HG03439 (cell line): ENCODE data around the gene MMP11.
A peak's percentile ranks its signal among the peaks of the same experiment; 100 is the strongest.
"Not testable (repeated sequence)": the region's sequence is repeated elsewhere in the genome, so short reads cannot be mapped to it uniquely, and the experiment has no call there.

Experiments used
- ATAC-seq: cut with Tn5 transposase; IDR thresholded peaks from one replicate; pipeline ENCODE4 v1.9.1; 2021; ENCODE audit warnings: mild to moderate bottlenecking, moderate library complexity; ENCODE audit not compliant: unreplicated experiment

MMP11 gene

DNA sequence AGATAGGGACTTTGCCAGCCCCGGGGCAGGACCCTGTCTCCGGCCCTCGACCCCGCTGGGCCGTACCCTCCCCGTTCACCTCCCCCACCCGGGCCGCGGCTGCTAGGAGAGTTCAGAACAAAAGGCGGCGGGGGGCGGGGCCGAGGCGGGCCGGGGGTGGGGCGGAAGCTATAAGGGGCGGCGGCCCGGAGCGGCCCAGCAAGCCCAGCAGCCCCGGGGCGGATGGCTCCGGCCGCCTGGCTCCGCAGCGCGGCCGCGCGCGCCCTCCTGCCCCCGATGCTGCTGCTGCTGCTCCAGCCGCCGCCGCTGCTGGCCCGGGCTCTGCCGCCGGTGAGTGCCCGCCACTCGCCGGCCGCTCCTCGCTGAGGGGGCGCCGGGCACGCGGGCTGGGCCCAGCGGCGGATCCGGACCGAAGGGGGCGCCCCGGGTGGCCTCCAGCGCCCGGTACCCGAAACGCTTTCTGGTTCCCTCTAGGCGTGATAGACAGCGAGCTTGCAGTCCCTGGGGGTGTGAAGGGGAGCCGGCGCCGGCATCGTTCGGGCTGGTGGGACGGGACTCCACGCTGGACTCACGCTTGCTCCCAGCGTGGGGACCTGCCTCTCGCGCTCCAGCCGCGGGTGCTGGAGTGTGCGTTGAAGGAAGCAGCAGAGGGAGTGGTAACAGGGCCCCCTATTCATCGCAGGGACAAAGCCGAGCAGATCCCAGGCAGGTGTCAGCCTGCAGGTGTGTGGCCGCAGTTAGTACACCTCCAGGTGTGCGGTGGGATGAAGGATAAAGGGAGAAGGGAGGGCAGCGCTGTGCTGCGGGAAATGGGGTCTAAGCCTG is at the start of gene MMP11:
TSS of gene MMP11 (plus strand) at position 201 of the 825 bp plus-strand sequence. CDS start at position 223, 22 bp downstream.
- no peak for ATAC-seq

DNA sequence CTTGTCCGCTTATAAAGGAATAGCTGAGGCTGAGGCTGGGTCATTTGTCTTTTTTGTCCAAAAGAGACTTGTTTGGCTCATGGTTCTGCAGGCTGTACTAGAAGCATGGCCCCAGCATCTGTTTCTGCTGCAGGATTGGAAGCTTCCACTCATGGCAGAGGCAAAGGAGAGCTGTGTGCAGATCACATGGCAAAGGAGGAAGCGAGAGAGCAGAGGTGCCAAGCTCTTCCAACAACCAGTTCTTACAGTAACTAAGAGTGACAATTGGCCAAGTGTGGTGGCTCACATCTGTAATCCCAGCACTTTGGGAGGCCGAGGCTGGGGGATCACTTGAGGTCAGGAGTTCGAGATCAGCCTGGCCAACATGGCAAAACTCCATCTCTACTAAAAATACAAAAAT is 44.5 kb upstream of the MMP11 start:
- ATAC-seq = not testable (repeated sequence)

- no peak for ATAC-seq
Observed at GRCh38 chr22:23737696-23738095, 35.0 kb upstream of the MMP11 start.

DNA sequence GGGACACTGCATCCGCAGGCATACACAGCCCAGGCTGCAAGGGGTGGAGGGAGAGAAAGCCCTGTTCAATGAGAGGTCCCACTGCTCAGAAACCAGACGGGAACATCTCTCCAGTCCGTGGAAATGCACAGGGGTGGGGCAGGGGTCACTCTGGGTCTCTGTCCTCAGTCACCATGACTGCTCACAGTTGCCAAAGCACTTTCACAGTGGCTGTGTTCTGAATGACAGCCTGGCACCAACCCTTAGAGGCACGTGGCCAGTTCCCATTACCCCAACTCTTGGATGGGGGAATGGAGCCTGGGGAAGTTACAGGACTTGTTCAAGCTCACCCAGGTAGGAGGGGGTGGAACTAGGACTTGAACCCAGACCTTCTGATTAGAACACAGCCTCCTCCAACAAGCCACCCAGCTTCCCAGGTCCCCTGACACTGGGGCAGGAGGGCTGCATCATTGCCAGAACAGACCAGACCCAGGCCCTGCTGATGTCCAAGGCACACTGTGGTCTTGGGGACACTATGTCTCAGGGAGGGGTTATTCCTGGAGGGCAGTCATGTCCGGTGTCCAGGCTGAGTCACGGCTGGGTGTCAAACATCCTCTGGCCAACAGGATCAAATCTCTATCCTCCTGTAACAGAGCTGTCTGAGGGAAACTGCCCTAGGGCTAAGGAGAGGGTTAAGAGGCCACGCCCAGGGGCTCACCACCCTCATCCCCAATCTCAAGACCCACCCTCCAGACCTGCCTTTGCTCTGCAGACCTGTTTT is 30.0 kb upstream of the MMP11 start:
- no peak for ATAC-seq

- ATAC-seq = no peak
Observed at GRCh38 chr22:23743303-23743705, 29.3 kb upstream of the MMP11 start.

- no peak for ATAC-seq
Observed at GRCh38 chr22:23744001-23744400, 28.6 kb upstream of the MMP11 start.

DNA sequence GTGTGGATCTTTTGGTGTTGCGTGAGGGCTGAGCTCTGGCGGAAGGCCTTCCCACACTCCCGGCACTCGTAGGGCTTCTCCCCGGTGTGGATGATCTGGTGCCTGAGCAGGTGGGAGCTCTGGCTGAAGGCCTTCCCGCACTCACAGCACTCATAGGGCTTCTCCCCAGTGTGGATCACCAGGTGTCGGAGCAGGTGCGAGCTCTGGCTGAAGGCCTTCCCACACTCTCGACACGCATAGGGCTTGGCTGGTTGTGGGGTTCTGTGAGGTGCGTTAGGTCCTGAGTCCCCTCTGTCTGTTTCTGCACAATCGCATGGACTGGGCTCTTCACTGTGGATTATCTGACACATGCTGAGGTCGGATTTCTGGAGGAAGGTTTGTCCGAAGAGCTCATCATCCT is 28.2 kb upstream of the MMP11 start:
- ATAC-seq = no peak

DNA sequence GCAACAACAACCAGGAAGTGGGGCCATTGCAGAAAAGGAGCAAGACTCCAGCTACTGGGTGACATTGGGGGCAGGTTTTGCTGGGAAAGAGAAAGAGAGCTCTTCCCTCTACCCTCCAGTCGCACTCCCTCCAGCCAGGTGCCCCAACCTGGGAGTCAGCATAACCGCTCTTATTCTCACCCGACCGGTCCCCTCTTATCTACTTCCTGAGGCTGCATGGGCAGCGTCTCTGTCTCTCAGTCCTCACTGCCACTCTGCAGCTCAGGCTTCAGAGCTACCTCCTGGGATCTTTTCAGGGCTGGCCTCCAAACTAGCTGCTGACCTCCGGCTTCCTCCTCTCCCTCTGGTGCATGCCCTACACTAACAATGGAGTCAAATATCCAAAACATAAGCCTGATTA is 26.9 kb upstream of the MMP11 start:
- no peak for ATAC-seq

DNA sequence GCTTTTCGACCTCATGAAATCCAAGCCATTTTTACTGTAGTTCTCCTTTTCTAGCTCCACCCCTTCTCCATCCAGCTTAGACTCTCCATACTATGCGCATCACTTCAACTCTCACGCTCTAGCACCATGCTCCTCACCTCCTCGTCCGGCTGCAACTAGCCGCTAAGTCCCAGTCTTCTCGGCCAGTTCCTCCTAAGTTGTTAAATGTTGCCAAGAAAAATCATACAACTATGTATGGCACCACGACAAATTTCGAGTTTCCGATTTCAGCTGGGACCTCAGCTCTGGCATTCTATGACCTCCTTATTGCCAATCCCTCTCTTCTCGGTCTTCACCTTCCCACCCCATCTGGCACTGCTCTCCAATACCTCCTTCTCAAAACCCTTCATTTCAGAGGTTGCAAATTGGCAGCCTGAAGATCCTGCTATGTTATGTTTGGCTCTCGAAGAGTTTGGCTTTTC is 22.8 kb upstream of the MMP11 start:
- ATAC-seq = no peak

- ATAC-seq = no peak
Observed at GRCh38 chr22:23750367-23750713, 22.3 kb upstream of the MMP11 start.

GRCh38 chr22:23750714-23751440 is 21.8 kb upstream of the MMP11 start, which contains the start of gene ZNF70:
TSS of gene ZNF70 (minus strand) at chr22:23751112. CDS start at chr22:23745140, 5,972 bp downstream.
- ATAC-seq = peak; percentile 81

- ATAC-seq = peak; percentile 28
Observed at GRCh38 chr22:23751441-23751996, 21.1 kb upstream of the MMP11 start.

DNA sequence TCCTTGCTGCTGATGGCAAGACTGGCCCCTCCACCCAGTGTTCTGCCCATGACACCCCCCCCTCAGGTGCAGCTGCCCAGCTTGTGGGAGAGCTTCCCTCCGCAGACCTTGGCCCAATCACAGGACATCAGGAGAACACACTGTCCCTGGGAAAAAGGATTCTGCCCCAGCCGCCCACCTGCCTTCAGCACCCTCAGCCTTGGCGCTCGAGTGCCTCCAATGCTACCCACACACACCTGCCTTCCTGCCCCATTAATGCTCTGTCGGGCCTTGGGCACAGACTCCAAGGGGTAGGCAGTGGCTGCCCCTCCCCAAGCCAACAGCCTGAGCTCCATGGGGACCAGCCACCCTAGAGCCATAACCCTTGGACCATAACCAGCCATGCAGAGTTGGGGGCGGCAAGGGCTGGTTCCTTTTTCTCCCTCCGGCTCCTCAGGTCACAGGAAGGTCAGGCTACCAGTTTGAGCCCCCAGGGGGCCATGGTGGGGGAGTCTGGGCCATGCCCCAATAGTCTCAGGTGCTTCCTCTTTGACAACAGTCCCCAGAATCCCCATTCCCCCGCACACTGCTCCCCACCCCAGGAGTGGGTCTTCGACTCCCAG is 20.5 kb upstream of the MMP11 start:
- no peak for ATAC-seq

DNA sequence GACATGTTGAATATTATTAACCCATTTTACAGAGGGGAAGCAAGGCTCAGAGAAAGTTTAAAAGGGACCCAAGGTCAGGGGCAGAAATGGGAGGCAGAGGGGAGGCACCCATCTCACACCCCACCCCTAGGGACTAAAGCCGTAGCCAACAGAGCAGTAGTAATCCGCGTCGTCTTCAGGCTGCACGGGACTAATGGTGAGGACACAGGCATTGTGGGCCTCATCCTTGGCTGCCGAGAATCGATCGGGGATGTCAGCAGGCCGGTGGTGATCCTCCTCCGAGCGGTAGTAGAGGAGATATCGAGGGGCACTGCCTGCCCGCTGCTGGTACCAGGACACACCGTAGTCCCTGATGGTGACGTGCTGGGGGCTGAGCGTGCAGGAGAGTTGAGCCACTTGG is 19.9 kb upstream of the MMP11 start:
- ATAC-seq = no peak

GRCh38 chr22:23753385-23753784 is 19.3 kb upstream of the MMP11 start:
- ATAC-seq = no peak

DNA sequence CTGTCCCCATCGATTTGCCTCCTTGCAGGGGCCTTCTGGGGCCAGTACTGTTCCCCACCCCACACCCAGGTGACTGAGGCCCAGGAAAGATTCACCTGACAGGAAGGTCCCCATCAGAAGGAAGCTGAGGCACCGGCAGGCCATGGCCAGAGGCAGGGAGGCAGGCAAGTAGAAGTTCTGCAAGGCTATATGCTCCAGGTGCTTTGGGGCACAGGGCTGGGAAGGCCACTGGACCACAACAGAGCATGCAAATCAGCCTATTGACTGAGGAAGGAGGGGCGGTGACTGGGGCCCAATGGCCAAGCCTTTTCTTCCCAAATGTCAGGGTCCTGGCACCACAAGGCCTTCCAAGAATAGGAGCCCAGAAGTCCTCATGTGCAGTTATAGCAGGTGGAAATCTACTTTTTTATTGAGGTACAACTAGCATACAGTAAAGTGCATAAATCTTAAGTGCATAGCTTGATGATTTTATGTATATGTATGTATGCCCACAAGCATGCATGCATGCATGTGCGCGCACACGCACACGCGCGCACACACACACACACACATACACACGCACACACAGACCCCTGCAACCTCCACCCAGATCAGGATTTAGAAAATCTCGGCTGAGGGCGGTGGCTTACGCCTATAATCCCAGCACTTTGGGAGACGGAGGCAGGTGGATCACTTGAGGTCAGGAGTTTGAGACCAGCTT is 18.3 kb upstream of the MMP11 start, which contains the start of gene VPREB3:
TSS of gene VPREB3 (minus strand) at position 206 of the 700 bp plus-strand sequence. CDS start at position 144, 62 bp downstream.
- ATAC-seq = no peak

DNA sequence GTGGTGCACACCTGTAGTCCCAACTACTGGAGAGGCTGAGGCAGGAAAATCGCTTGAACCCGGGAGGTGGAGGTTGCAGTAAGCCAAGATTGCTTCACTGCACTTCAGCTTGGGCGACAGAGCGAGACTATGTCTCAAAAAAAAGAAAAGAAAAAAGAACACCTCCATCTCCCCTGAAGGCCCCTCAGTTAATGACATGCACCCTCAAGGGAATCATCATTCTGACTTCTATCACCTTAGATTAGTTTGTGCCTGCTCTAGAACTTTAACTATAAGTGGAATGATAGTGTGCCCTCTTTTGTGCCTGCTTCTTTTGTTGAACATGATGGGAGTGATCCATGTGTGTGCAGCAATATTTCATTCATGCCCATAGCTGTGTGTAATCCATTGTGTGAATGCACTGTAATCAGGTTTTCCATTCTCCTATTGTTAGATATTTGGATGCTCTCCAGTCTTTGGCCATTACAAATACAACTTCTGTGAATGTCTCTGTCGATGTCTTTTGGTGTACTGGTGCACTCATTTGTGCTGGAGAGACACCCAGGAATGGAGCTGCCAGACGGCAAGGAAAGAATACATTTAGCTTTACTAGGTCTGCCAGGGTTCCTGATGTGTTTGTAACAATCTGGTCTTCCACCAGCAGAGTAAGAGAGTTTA is 17.5 kb upstream of the MMP11 start:
- ATAC-seq = no peak

DNA sequence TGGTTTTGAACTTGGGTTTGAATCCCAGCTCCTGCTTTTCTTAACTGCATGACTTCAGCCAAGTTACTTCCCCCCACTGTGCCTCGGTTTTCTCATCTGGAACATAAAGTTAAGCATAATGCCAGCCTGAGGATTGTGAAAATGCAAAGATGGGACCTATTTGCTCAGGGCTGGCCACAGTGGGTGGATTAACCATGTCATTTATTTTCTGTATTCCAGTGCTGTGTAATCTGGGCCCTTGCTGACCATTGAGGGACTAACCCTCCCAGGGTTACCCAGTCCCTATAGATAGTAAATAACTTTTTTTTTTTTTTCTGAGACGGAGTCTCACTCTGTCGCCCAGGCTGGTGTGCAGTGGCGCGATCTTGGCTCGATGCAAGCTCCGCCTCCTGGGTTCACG is 16.9 kb upstream of the MMP11 start:
- ATAC-seq = no peak

DNA sequence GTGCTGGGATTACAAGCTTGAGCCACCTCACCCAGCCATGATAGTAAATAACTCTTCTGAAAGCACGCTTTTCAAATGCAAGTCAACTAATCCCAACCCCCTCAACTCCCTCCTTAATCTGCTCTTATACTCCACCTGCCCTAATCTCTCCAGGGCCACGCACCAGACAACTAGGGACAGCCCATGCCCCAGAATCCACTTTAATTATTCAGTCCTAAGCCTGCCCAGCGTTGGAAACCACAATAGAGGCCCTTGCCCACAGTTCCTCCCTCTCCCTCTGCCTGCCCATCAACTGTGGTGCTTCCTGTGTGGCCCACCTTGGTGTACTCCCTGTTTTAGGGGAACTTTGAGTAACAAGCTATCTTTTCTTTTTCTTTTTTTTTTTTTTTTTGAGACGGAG is 15.8 kb upstream of the MMP11 start:
- ATAC-seq = no peak
